Upper lobe of right lung (tissue), 1 donor: ENCODE measurements around the gene EIF2A. TPM values are rescaled to one million over a fixed set of nuclear protein-coding genes. Genes with fewer than 3 reads are reported as not detected.

ENCODE experiments used
- ATAC-seq: fragments of 200-7000 bp; cut with Tn5 transposase; one replicate; pipeline ENCODE4 v1.9.1; 2020; ENCODE audit warnings: mild to moderate bottlenecking, moderate library complexity
- DNase-seq: peaks from one replicate; pipeline ENCODE4 v3.0.0-alpha.2; 2020
- H3K27ac ChIP-seq: fragments of 200-600 bp; one replicate; pipeline ENCODE4 v1.8.0; 2022
- H3K27me3 ChIP-seq: fragments of 200-600 bp; one replicate; pipeline ENCODE4 v1.8.0; 2022; ENCODE audit warnings: mild to moderate bottlenecking
- H3K36me3 ChIP-seq: fragments of 200-600 bp; one replicate; pipeline ENCODE4 v1.8.0; 2022
- H3K4me1 ChIP-seq: fragments of 200-600 bp; one replicate; pipeline ENCODE4 v1.8.0; 2022
- H3K4me3 ChIP-seq: fragments of 200-600 bp; one replicate; pipeline ENCODE4 v1.8.0; 2022; ENCODE audit warnings: mild to moderate bottlenecking
- H3K9me3 ChIP-seq: fragments of 200-600 bp; one replicate; pipeline ENCODE4 v1.8.0; 2022
- intact Hi-C: fragments of 100-400 bp; cut with DNase I; formaldehyde crosslinking; loops from one replicate; pipeline ENCODE4 v1.11.0; 2022
- total RNA-seq: library from RNA; stranded (reverse); fragmentation: NEBNext Ultra II Directional; extraction: Animal tissue kit (Norgen Biotek cat#: 25700); gene quantifications from one replicate; pipeline ENCODE4 v1.2.1, GENCODE V29; 2021
- TF ChIP-seq, protein P1 (sequence below): fragments of 200-600 bp; IDR thresholded peaks from one replicate; pipeline ENCODE4 v1.8.0; 2022; ENCODE audit warnings: antibody characterized with exemption
- donor health status: DM: no; HTN: yes; CAD: no; lungs with severe emphysema.

EIF2A gene
- total RNA-seq, 1 donor from 2014 or later = 83.8 TPM

- intact Hi-C loops = no loop called here
- DNase-seq = no peak
- H3K27me3 ChIP-seq = no peaks in the 10 kb centered on the region
- H3K9me3 ChIP-seq = no peaks in the 10 kb centered on the region
- peak overlapping the region; percentile 99 for H3K27ac ChIP-seq
- no peak for ATAC-seq
- H3K4me1 ChIP-seq = peaks cover 40% of the 10 kb centered on the region
- TF ChIP-seq, protein P1, sequence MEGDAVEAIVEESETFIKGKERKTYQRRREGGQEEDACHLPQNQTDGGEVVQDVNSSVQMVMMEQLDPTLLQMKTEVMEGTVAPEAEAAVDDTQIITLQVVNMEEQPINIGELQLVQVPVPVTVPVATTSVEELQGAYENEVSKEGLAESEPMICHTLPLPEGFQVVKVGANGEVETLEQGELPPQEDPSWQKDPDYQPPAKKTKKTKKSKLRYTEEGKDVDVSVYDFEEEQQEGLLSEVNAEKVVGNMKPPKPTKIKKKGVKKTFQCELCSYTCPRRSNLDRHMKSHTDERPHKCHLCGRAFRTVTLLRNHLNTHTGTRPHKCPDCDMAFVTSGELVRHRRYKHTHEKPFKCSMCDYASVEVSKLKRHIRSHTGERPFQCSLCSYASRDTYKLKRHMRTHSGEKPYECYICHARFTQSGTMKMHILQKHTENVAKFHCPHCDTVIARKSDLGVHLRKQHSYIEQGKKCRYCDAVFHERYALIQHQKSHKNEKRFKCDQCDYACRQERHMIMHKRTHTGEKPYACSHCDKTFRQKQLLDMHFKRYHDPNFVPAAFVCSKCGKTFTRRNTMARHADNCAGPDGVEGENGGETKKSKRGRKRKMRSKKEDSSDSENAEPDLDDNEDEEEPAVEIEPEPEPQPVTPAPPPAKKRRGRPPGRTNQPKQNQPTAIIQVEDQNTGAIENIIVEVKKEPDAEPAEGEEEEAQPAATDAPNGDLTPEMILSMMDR = no peak
- H3K36me3 ChIP-seq = peaks cover 24% of the 10 kb centered on the region
- H3K4me3 ChIP-seq = peak overlapping the region; percentile 62
These were observed 2.5 kb upstream of the EIF2A start for GRCh38 chr3:150544041-150544440.

DNA sequence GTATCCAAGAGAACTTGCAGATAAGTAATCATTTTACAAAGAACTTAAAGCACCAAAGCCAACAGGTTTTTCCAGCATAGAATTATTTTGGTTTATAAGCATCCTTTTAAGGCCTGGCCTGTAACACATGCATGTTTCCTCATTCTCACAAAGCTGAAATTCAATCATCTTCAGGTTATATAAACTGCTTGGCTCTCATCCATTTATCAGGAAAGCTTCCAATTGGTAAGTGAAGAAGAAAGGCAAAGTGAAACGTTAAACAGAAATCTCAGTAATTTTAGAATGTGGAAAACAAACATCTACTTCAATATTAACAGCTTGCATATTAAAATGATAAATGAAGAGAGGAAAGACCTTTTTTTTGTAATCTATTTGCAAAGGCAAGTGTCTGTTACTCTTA, 1.9 kb upstream of the EIF2A start:
- H3K27ac ChIP-seq = peak overlapping the region; percentile 99
- no peak for DNase-seq
- peaks cover 24% of the 10 kb centered on the region for H3K36me3 ChIP-seq
- H3K4me3 ChIP-seq = peak overlapping the region; percentile 62
- intact Hi-C loops = no loop called here
- TF ChIP-seq, protein P1 = no peak
- peaks cover 40% of the 10 kb centered on the region for H3K4me1 ChIP-seq
- no peaks in the 10 kb centered on the region for H3K9me3 ChIP-seq
- no peaks in the 10 kb centered on the region for H3K27me3 ChIP-seq
- no peak for ATAC-seq

DNA sequence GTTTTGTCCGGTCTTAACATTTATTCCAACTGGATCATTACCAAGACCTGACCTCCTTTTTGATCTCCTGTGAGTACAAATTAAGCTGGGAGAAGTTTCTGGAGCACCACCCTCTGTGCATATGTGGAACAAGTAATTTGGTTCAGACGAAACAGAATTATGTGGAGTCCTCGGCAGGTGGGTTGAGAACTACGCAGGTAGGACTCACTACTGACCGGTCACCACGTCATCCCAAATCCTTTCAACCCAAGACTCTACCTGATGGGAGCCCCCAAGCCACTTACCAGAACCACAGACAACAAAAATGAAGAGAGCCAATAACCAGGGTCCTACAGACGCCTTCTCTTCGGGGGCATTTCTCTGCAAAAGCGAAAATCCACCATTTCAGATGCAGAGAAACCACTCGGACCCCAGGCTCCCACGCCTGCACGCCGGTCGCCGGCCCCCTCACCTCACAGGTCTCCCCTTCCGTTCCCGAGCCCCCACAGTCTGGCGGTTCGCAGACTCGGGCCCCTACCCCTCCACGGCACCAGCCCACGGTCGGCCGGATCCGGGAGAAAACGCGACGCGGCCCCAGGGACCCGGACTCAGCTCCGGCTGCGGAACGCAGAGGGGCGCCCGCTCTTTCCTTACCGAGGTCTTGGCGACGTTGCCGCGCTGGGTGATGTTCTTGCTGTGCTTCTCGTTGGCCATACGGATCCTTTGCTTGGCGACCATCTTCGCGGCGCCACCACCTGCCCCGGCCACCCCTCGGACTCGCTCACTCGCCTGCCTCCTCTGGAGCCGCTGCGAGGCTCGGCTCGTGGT, 965 bp upstream of the EIF2A start:
- TF ChIP-seq, protein P1 = no peak
- intact Hi-C loops = no loop called here
- Histone ChIP-seq H3K4me1 (peaks cover 40% of the 10 kb centered on the region), H3K27ac (peak overlapping the region; percentile 99), H3K9me3 (no peaks in the 10 kb centered on the region), H3K27me3 (no peaks in the 10 kb centered on the region), H3K36me3 (peaks cover 28% of the 10 kb centered on the region), H3K4me3 (peak overlapping the region; percentile 62)
- DNase-seq (no peak), ATAC-seq (peak; percentile 17)

GRCh38 chr3:150547045-150547741, 606 bp downstream of the EIF2A start:
- no peaks in the 10 kb centered on the region for H3K9me3 ChIP-seq
- ATAC-seq (no peak), DNase-seq (no peak)
- H3K4me1 ChIP-seq = peaks cover 38% of the 10 kb centered on the region
- peak overlapping the region; percentile 99 for H3K27ac ChIP-seq
- H3K4me3 ChIP-seq = peak overlapping the region; percentile 62
- intact Hi-C loops = no loop called here
- H3K36me3 ChIP-seq = peaks cover 32% of the 10 kb centered on the region
- no peaks in the 10 kb centered on the region for H3K27me3 ChIP-seq
- TF ChIP-seq, protein P1 = no peak

GRCh38 chr3:150555859-150556436, 9.4 kb downstream of the EIF2A start:
- TF ChIP-seq, protein P1 = no peak
- H3K4me3 ChIP-seq = no peak overlapping the region
- no peaks in the 10 kb centered on the region for H3K9me3 ChIP-seq
- DNase-seq (no peak), ATAC-seq (no peak)
- no peaks in the 10 kb centered on the region for H3K4me1 ChIP-seq
- intact Hi-C loops = no loop called here
- H3K36me3 ChIP-seq = peaks cover 47% of the 10 kb centered on the region
- no peaks in the 10 kb centered on the region for H3K27me3 ChIP-seq
- no peak overlapping the region for H3K27ac ChIP-seq
